GM18498 (cell line): ENCODE data around the gene C6orf47.
A peak's percentile ranks its signal among the peaks of the same experiment; 100 is the strongest.

ENCODE experiments used
- ATAC-seq: cut with Tn5 transposase; IDR thresholded peaks from one replicate; pipeline ENCODE4 v1.9.1; 2021; ENCODE audit warnings: mild to moderate bottlenecking, moderate library complexity; ENCODE audit not compliant: unreplicated experiment

Gene C6orf47

GRCh38 chr6:31639043-31639442, 21.5 kb downstream of the C6orf47 start:
- no peak for ATAC-seq

GRCh38 chr6:31636698-31637596, 23.6 kb downstream of the C6orf47 start:
- no peak for ATAC-seq

DNA sequence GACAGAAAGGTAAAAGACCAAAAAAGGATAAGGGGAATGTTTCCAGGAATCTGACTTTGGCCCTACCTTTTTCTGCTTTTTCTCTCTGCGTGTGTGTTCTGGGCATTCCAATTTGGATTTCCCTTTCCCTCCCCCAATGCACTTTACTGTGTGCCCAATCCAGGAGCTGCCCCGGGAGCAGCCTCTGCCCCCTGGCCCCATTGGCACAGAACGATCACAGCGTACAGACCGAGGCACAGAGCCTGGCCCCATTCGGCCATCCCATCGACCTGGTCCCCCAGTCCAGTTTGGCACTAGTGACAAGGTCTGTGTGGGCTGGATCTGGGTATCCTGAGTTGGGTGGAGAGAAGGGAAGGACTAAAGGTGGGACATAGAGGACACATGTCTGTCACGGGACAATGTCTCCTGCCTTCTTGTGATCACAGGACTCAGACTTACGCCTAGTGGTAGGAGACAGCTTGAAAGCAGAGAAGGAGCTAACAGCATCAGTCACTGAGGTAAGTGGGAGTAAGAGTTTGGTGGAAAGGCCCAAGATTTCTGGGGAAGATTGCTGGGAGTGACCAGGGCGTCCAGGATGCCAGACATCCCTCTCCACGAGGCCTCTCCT, 25.5 kb downstream of the C6orf47 start:
- no peak for ATAC-seq

GRCh38 chr6:31634131-31634530, 26.4 kb downstream of the C6orf47 start:
- ATAC-seq, result no peak

GRCh38 chr6:31633447-31633846, 27.1 kb downstream of the C6orf47 start:
- ATAC-seq, result no peak

DNA sequence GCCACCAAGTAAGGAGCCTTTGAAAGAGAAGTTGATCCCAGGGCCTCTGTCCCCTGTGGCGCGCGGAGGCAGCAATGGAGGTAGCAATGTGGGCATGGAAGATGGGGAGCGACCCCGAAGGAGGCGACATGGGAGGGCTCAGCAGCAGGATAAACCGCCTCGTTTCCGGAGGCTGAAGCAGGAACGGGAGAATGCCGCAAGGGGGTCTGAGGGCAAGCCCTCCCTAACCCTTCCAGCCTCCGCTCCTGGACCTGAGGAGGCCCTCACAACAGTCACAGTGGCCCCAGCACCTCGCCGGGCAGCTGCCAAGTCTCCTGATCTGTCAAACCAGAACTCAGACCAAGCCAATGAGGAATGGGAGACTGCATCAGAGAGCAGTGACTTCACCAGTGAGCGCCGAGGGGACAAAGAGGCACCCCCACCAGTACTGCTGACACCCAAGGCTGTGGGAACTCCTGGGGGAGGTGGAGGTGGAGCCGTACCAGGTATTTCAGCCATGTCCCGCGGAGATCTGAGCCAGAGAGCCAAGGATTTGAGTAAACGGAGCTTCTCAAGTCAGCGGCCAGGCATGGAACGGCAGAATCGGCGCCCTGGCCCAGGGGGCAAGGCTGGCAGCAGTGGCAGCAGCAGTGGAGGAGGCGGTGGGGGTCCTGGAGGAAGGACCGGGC, 28.2 kb downstream of the C6orf47 start:
- ATAC-seq, result no peak

- no peak for ATAC-seq
These were observed 28.8 kb downstream of the C6orf47 start for GRCh38 chr6:31631681-31632278.

- ATAC-seq, result no peak
These were observed 29.4 kb downstream of the C6orf47 start for GRCh38 chr6:31631209-31631608.

- ATAC-seq, result no peak
These were observed 30.2 kb downstream of the C6orf47 start for GRCh38 chr6:31630177-31630934.

- no peak for ATAC-seq
These were observed 31.6 kb downstream of the C6orf47 start for GRCh38 chr6:31629014-31629413.

GRCh38 chr6:31627690-31628287, 32.8 kb downstream of the C6orf47 start:
- ATAC-seq, result no peak

- no peak for ATAC-seq
These were observed 33.6 kb downstream of the C6orf47 start for GRCh38 chr6:31626952-31627351.

DNA sequence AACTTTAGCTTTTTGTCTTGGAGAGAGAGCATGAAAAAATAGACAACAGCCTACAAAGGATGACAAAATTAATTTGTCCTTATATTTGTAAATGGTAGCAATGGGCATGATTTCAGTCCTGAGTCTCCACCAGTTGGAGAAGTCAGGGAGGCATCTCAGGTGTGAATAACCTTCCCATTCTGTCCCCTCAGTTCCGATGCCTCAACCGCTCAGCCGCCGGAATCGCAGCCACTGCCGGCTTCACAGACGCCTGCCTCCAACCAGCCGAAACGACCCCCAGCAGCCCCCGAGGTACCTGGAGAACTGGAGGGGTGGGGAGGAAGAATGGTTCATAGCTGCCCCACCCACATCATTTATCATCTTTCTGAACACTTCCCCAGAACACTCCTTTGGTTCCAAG, 36.5 kb downstream of the C6orf47 start:
- ATAC-seq, result no peak

DNA sequence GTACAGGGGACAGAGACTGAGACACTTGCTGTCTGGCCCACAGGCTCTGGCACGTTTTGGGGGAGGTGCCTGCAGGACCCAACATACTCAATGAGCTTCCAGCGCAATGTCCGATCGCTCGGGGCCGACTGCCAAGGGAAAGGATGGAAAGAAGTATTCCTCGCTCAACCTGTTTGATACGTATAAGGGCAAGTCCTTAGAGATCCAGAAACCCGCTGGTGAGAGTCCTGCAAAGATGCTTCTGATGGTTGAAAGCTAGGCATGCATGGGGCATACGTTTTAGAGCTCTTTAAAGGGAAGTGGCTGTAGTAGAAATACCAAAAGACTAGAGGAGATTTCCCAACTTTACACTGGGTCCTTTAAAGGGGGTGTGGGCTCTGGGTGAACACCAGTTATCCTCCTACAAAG, 37.9 kb downstream of the C6orf47 start:
- no peak for ATAC-seq

- no peak for ATAC-seq
These were observed 38.6 kb downstream of the C6orf47 start for GRCh38 chr6:31621991-31622390.

GRCh38 chr6:31621320-31621939, 39.1 kb downstream of the C6orf47 start:
- no peak for ATAC-seq

GRCh38 chr6:31620586-31621319, 39.8 kb downstream of the C6orf47 start, which contains the start of gene PRRC2A:
PRRC2A (plus strand) TSS chr6:31620715; CDS start chr6:31622790, 2,075 bp downstream.
- peak; percentile 58 for ATAC-seq

DNA sequence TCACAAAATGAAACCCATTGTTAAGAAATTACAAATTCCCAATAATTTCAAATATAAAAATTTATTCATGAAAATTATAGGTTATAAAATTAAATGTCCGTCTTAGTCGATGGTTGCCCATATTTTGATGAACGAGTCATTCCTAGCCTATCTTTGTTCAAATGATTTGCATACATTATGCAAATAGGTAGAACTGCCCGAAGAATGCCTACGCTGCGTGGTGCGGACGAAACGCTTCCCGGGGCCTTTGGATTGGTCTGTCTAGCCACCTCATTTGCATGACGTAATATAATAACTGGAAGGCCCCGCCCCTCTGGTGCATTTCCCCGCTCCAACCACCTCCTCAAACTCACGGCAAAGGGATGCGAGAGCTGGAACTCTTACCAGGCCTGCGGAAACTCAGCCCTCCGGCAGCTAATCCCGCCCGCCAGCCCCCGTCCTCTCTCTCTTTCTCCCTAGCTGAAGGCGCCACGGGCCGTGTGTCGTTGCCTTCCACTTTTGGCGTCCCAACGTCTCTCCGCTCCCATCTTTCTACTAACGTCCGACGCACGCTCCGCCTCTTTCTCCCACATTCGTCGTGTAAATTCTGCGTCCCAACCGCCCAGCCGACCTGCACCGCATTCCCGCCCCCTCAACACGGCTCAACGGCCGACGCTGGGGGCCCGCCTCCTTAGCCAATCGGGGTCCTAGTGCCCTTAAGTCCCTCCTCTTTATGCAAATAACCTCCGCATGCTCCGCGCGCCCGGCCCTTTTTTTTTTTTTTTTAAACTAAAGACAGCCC, 40.6 kb downstream of the C6orf47 start:
- peak; percentile 84 for ATAC-seq
